ENCODE data around the gene STAP1.
"Not testable (repeated sequence)": the region's sequence is repeated elsewhere in the genome, so short reads cannot be mapped to it uniquely, and the experiment has no call there.

The STAP1 gene, protein sequence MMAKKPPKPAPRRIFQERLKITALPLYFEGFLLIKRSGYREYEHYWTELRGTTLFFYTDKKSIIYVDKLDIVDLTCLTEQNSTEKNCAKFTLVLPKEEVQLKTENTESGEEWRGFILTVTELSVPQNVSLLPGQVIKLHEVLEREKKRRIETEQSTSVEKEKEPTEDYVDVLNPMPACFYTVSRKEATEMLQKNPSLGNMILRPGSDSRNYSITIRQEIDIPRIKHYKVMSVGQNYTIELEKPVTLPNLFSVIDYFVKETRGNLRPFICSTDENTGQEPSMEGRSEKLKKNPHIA

DNA sequence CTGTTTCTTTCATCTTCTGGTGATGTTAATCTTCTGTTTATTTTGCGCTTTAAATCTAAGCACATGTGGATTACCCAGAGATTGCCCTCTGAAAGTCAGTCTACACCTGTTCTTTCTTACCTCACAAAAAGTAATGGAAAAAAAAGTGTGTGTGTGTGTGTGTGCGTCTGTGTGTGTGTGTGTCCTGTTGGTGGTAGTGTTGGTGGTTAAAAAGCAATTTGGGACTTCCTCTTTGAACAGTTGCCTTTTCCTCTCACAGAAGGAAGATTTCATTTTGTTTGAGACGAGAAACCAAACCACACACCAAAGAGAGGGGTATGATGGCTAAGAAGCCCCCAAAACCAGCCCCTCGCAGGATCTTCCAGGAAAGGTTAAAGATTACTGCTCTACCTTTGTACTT, at the start of gene STAP1:
STAP1 (plus strand) TSS at position 235 of the 400 bp plus-strand sequence; CDS start at position 318, 83 bp downstream.
- no peak for DNase-seq (ENCODE audit: low read depth)

DNA sequence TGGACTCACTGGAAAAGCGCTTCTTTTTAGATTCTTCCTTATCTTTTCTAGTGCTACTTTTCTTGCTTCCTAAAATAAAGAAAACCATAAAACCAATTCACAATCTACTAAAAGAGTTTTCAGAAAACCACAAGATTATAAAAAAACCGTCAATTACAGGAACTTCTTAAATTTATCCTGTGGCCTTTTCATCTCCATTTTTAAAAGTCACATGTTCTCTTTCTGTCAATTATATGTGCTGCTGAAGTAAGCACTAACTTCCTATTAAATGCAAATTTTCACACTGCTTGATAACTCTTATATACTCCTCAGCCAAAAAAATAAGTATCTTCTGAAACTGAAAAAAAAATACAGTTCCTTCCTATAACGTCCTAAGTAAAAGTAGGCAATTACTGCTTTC, 46.0 kb upstream of the STAP1 start:
- no peak for DNase-seq (ENCODE audit: low read depth)

DNA sequence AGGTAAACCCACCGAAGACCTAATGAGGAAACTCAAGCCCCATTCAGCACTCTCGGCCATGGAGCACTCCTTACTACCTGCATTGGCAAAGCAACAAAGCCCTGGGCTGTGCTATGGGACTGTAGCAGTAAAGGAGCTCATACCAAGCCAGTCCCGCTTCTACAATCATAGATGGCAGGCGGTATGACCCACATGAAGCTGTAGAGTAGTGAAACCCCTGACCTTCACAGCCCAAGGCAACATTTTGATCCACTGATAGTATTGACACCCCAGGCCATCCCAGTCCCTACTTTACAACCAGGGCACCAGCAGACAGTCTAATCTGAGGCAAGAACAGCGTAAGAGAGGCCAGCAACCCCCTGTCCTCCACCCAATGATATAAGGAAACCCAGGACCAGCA, 38.4 kb upstream of the STAP1 start:
- DNase-seq (ENCODE audit: low read depth): no peak

DNA sequence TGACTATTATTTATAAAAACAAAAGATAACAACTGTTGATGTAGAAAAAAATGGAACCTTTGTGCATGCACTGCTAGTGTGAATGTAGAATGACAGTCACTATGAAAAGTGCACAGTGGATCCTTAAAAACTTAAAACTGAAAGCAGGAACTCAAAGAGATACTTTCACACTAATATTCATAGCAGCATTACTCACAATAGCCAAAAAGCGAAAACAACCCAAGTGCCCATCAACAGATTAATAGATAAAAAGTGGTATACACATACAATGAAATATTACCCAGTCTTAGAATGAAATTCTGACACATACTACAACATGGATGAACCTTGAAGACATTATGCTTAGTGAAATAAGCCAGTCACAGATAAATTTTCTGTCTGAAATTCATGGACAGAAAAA, 37.0 kb upstream of the STAP1 start:
- DNase-seq (ENCODE audit: low read depth): no peak

DNA sequence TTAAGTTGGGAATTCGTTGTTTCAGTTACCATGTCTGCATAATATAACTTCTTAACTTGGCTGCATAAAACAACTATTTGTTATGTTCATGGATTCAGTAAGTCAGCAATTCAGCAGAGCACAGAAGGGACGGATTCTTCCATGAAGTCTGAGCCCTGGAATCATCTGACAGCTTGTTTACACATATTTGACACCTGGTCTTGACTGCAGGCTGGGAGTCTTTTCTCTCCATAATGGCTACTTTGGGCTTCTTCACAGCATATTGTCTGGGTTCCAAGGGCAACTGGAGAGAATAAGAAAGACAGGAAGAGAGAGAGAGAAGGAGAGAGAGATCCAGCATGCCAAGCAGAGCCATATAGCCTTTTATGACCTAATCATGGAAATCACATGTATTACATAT, 36.3 kb upstream of the STAP1 start:
- no peak for DNase-seq (ENCODE audit: low read depth)

DNA sequence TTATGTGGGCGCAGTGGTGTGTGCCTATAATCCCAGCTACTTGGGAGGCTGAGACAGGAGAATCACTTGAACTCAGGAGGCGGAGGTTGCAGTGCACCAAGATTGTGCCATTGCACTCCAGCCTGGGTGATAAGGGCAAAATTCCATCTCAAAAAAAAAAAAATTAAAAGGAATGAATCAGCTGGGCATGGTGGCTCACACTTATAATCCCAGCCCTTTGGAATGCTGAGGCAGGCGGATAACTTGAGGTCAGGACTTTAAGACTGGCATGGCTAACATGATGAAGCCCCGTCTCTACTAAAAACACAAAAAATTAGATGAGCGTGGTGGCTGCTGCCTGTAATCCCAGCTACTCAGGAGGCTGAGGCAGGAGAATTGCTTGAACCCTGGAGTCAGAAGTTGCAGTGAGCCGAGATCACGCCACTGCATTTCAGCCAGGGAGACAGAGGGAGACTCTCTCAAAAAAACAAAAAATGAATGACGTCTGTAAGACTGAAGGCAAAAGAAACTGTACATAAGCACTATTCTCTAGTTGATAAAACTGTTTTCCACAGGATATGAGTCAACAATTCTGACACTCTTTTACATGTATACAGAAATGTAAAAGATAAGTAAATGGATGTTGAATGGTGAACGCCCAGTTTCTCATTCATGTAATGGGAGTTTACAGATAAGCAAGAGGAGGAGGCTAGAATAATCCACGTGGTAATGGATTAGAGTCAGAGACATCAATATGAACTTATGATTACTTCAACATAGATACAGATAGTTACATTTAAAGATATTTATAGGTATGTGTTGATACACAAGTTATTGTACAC, 35.5 kb upstream of the STAP1 start:
- no peak for DNase-seq (ENCODE audit: low read depth)

DNA sequence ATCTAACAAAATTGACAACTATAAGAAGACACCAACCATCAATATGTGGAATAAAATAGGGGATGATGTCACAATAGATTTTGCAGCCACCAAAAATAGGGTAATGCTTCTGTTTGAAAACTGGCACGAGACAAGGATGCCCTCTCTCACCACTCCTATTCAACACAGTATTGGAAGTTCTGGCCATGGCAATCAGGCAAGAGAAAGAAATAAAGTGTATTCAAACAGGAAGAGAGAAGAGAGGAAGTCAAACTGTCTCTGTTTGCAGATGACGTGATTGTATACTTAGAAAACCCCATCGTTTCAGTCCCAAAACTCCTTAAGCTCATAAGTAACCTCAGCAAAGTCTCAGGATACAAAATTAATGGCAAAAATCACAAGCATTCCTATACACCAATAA, 34.4 kb upstream of the STAP1 start:
- not testable (repeated sequence) for DNase-seq (ENCODE audit: low read depth)

DNA sequence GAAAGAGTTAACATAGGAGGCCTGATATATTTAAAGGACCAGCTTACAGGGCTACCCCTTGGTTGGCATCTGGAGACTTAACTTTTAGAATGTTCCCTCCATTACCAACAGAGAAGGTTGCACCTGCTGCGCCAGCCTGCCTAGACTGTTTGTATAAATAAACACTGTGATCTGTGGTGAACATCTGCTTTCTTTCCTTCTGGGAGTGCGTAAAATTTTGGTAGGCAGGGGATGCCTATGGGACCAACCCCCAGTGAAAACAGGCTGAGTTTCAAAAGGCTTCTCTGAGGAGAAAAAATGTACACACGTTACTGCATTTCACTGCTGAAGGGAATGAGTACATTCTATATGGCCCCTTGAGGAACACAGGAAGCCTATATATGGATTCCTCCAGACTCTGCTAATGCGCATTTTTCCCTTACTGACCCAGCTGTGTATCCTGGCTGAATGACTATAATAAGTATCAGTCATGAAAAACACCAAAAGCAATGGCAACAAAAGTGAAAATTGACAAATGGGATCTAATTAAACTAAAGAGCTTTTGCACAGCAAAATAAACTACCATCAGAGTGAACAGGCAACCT, 27.1 kb upstream of the STAP1 start:
- no peak for DNase-seq (ENCODE audit: low read depth)

DNA sequence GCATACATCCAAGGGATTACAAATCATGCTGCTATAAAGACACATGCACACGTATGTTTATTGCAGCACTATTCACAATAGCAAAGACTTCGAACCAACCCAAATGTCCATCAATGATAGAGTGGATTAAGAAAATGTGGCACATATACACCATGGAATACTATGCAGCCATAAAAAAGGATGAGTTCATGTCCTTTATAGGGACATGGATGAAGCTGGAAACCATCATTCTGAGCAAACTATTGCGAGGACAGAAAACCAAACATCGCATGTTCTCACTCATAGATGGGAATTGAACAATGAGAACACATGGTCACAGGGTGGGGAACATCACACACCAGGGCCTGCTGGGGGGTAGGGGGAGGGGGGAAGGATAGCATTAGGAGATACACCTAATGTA, 26.1 kb upstream of the STAP1 start:
- DNase-seq (ENCODE audit: low read depth): not testable (repeated sequence)

DNA sequence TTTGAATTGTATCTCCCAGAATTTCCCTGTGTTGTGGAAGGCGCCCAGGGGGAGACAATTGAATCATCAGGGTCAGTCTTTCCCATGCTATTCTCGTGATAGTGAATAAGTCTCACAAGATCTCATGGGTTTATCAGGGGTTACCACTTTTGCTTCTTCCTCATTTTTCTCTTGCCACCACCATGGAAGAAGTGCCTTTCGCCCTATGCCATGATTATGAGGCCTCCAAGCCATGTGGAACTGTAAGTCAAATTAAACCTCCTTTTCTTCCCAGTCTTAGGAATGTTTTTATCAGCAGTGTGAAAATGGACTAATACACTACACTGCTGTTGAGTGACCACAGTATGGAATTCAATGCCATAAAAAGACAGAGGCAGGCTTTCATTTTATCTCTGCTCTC, 25.4 kb upstream of the STAP1 start:
- no peak for DNase-seq (ENCODE audit: low read depth)

DNA sequence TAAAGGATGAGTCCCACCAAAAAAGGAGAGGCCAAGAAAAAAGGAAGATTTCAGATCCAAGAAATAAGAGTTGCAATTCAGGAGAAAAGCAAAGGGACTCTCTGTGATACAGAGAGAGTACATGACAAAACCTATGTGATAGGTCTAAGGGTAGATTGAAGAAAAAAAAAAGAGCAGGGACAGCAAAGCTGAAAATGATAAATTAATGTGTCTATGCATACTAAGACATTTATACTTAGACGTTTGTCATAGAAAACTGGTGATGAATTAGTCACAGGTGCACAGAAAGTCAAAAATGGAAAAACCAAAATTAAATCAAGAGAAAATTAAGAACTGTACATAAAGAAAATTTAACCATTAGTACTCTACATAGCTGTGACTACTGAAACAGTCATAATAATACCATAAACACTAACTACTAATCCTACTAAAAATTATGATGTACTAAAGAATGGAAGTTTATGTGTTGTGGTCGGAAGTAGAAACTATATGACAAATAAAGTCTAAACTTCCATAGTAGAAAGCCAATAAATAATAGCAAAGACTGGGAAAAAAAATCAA, 23.2 kb upstream of the STAP1 start:
- DNase-seq (ENCODE audit: low read depth): no peak

DNA sequence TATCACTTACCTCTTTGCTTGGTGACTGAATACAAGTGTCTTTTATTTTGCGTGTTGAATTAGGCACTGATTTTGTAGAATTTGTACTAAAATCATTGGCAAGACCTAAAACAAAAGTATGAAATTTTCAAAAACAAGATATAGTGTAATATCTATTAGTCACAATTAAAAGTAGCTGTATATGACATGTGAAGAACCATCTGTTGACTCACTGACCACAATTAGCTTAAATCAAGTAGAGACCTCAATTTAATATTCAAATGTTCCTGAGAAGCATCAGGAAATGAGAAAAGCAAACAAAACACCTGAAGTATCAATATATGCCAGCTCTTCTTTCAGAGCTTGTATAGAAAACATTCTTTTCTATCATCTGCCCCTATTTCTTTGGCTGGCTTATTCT, 18.7 kb upstream of the STAP1 start:
- DNase-seq (ENCODE audit: low read depth): no peak

DNA sequence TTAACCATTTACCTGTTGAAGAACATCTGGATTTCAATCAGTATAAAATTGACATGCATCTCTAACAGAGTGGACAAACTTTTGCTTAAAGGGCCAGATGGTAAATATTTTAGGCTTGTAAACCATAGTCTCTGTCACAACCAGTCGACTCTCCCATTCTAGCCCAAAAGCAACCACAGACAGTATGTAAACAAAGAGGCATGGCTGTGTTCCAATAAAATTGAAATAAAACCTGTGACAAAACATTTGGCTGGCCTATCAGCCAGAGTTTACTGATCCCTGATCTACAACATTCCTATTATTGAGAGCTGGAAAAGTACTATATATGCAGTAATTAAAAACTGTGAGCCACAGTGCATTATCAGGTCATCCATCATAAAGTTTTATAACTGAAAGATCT, 16.5 kb upstream of the STAP1 start:
- no peak for DNase-seq (ENCODE audit: low read depth)

DNA sequence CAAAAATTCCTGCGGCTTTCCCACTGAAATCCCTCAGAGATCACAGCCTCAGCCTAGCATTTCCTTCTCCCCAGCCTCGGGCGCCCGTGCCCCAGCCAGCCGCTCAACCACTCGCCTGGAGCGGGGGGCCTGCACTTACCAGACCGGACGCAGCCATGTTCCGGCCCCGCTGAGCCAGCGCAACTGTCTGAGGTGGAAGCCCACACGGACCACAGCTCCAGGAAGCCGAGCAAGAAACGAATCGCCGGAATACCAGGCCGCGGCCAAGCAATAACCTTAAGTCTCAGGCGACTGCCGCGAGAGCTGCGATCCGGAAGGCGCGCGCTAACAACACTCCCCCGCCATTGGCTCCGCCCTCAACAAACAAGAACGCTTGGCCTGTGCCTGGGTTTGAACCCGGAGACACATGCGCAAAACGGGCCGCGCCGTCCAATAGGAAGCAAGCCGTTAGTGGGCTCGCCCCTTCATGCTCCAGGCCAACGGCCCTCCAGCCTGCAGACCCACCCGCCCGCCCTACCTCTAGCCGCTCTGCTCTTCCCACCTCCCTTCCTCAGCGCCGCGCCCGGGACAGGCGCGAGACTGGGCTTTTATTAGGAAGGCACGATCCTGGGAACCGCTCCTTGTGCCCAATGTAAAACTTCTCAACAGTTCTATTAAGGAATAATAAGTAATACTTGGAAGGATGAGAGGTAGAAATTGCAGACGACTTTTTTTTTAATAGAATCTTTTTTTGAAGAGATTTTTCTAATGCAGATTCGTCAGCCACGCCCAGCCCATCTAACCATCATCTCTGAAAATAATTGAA, 13.1 kb upstream of the STAP1 start, which contains the start of gene CENPC:
CENPC (minus strand) TSS at position 305 of the 805 bp plus-strand sequence; CDS start at position 157, 148 bp downstream.
- peak; percentile 84 for DNase-seq (ENCODE audit: low read depth)

DNA sequence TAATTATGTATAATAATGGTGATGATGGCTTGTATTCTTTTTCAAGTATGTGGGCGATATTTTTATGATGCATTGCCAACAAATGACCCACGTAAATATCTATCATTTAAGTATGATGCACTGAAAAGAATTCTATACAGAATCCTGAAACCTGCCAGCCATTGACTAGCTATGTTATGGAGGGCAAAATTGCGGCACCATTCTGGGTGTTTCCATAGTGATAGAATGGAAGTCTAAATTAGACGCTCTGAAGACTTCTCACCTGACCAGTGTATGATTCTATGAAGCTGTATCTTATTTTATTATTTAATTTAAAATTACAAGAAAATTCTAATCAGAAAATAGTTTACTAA, 12.5 kb upstream of the STAP1 start:
- no peak for DNase-seq (ENCODE audit: low read depth)

DNA sequence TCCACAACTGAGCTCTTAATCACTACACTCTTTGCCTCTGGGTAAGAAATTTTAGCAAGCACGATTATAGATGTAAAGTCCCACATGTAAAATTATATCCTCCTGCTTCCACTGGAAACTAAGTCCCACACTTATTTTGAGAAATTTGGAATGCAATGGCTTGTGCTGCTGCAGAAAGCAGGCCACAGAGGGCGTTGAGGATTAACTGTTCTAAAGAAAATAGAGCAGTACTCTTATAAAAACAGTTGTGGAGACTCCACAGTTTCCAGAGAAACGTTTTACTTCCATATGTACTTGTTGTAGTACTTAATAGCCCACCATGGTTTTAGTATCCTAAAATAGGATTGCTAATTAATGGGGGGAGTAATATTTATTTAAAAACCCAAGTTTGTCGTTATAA, 11.6 kb upstream of the STAP1 start:
- DNase-seq (ENCODE audit: low read depth): no peak

DNA sequence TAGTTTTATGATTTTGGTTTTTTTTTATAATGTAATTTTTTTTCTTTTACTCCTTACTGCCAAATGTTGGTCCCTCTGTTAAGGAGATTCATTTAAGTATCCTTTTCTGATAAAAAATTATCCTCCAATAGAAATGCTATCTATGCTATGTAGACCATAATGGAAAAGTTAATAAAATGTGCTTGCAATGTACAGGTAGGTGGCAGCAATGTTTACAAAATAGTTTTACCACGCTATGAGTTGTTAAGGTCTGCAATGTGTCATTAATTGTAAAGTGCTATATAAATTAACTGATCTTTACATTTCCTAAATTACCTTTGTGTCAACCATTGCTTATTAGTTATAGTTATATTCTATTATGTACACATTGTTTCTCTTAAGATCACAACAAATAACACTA, 9.4 kb upstream of the STAP1 start:
- DNase-seq (ENCODE audit: low read depth): no peak

DNA sequence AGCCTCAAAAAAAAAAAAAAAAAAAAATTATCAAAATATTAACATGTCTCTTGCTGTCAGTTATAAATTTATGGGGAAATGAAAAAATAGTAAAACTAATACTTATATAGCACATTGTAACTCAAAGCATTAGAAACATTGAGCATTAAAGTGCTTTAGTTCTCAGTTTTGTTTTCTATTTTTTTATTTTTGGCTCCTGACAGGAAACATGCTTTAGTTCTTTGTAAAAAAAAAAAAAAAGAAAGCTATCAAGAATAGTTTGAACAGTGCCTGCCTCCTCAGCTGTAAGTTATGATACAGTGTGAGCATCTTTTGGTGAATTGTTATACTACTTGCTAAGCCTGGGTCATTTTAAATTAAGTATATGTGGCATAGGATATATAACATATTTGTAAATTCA, 8.1 kb upstream of the STAP1 start:
- DNase-seq (ENCODE audit: low read depth): no peak

DNA sequence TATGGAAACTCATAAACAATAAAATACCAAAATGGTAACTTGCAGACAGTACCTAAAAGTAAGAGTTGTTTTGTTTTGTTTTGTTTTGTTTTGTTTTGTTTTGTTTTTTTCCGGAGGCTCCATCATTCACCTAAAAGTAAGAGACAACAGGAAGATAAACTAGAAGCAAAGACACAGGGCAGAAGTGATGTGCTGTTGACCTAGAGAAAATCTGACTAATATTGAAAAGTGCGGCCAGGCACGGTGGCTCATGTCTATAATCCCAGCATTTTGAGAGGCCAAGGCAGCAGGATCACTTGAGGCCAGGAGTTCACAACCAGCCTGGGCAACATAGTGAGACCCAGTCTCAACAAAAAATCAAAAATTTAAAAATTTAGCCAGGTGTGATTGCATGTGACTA, 7.7 kb upstream of the STAP1 start:
- DNase-seq (ENCODE audit: low read depth): no peak

DNA sequence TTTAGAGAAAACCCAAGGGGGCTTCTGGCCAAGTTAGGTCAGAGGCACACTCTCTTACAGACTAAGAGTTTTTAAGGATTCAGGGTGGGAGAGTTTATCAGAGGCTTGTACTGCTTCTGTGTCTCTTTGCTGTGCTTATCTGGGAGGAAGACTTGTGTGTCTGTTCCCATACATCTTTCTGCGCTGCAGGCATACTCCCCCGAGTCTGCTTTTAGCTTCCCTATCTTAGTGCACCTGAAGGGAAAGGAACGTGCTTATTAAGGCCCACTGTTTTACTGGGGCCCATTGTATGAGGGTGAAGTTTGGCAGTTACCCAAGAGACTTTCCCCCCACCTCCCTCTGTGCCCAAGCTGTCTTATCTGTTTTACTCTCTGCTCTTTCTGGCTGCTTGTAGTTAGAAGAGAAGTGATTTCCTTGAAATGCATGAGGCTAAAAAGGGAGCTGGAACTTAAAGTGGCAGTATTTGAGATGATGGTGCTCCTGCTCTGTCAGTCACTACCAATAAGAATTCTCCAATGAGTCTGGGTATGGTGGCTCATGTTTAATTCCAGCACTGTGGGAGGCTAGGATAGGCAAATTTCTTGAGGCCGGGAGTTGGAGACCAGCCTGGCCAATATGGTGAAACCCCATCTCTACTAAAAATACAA, 6.3 kb upstream of the STAP1 start:
- not testable (repeated sequence) for DNase-seq (ENCODE audit: low read depth)

DNA sequence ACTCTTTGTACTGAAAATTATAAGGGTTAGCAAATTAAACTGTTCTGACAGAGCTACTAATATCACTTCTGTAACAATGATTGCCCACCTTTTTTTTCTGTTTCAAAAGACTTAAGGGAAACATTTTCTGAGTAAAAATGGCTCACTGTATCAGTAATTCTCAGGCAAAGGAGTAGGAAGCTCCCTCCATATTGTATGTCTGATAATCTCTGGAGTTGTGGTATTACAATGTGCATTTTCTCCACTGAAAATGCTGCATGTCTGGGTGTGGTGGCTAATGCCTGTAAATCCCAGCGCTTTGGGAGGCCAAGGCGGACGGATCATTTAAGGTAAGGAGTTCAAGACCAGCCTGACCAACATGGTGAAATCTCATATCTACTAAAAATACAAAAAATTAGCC, 4.4 kb upstream of the STAP1 start:
- no peak for DNase-seq (ENCODE audit: low read depth)

DNA sequence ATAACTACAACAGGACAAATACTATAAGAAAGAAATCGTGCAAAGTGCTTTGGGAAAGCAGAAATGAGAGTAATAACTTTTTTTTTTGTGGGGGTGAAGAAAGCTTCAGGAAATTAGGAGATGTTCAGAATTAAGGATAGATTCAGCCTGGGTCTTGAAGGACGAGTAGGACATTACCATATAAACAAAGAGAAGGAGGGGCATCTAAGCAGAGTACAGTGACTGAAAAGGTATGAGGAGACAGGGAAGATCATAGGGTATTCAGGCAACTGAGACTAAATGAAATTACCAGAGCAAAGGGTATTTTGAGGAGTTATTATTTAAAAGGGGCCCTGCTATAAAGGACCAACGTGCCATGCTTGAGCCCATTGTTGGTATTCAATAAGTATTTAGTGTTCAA, 3.1 kb upstream of the STAP1 start:
- no peak for DNase-seq (ENCODE audit: low read depth)
